HuH-7 (cell line): ENCODE measurements around the gene HDAC11.
"Not testable (repeated sequence)": the region's sequence is repeated elsewhere in the genome, so short reads cannot be mapped to it uniquely, and the experiment has no call there.

Source experiments
- DNase-seq: peaks from one replicate; pipeline ENCODE4 v3.0.0; 2011; ENCODE audit warnings: low spot score

Gene HDAC11

DNA sequence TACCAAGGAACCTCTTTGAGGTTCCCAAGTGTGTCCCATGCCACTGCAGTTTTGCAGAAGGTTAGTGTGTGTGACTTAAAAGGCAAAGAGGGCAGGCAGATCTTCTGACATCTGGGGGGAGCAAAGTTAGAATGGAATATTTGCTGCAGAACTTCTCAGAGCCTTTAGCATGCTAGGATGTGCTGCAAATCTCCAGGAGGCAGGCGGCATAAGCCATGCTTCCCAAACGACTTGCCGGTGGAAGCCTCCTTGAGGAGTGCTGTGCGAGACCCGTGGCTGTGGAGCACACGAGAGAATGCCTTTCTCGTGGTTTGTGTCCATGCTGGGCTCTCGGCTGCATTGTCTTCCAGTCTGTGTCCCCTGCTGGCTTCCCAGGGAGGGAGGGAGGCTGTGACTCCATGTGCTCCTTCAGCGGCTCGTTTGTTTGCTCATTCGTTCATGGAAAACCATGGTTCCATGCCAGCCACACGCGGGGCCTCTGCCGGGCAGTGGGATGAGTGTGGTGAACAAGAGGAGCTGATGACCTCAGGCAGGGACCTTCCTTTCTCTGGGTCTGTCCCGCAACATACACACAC, 13.8 kb downstream of the HDAC11 start:
- DNase-seq = no peak

- peak; percentile 77 for DNase-seq
These were observed 14.6 kb downstream of the HDAC11 start for GRCh38 chr3:13494463-13495350.

GRCh38 chr3:13495351-13495813, 15.3 kb downstream of the HDAC11 start:
- no peak for DNase-seq

DNA sequence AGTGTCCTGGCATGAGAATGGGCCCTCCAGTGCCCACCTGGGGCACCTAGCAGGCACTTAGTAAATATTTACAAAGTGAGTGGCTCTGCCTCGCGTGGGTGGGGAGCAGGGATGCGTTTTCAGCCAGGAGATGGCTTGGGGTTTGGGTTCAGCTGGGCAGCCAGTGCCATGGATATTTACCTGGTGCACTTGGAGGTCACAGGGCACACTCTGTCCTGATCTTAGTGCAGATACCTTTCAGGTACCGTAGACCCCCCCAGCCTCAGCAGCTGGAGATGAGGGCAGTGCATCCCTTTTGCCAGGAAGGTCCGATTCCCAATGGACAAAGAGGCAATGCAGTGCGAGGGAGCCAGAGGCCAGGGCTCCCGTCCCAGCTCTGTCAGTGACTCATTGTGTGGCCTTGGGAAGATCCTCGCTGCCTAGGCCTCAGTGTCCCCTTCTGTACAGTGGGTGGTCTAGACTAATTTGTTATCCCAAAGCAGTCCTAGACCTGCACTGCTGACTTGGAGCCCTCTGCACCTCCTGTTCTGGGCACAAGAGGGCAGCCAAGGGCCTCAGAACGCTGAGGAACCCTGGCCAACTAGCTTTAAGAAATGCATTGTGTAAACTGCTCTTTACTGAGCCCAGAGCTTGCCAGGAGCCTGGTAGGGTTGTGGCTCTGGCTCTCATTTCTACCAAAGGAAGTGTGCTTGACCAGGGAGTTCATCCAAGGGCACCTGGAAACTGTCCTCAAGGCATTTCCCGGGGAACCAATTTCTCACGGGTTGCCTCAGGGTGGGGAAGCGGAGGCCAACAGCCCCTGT, 16.0 kb downstream of the HDAC11 start:
- peak; percentile 88 for DNase-seq

- DNase-seq = no peak
These were observed 16.8 kb downstream of the HDAC11 start for GRCh38 chr3:13496879-13497278.

DNA sequence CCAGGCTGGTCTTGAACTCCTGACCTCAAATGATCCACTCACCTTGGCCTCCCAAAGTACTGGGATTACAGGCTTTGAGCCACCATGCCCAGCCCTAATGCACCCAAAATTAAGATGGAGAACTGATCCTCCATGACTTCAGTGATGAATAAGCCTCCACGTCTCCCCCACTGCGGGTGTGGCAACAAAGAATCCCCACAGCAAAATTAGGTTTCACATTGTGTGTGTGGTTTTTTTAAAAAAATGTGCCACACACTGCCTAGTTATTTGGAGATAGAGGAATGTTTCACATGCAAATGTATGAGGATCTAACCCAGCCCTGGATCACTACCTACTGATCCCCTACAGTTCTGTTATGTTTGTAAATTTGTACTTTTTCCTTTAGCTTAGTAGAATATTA, 17.3 kb downstream of the HDAC11 start:
- DNase-seq = no peak

GRCh38 chr3:13498354-13499060, 18.4 kb downstream of the HDAC11 start:
- DNase-seq = no peak

GRCh38 chr3:13499246-13499645, 19.1 kb downstream of the HDAC11 start:
- DNase-seq = not testable (repeated sequence)

- peak; percentile 90 for DNase-seq
These were observed 20.2 kb downstream of the HDAC11 start for GRCh38 chr3:13500133-13500885.

GRCh38 chr3:13501056-13501455, 20.9 kb downstream of the HDAC11 start:
- DNase-seq = no peak

DNA sequence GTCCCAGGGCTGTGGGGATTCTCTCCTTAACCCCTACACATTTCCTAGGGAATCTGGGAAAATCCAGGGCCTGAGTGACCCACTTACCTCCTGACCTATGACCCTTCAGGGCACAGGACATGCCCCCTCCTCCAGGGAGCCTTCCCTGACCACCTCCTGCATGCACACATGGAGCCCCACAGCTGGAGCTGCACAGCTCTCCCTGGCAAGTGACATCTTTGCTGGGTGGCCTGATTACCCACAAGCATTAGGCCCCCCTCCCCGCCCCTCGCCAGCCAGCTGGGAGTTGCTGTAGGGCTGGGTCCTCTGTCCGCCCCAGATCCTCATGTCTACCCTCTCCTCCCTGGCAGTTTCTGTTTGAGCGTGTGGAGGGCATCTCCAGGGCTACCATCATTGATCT, 21.4 kb downstream of the HDAC11 start:
- DNase-seq = no peak

DNA sequence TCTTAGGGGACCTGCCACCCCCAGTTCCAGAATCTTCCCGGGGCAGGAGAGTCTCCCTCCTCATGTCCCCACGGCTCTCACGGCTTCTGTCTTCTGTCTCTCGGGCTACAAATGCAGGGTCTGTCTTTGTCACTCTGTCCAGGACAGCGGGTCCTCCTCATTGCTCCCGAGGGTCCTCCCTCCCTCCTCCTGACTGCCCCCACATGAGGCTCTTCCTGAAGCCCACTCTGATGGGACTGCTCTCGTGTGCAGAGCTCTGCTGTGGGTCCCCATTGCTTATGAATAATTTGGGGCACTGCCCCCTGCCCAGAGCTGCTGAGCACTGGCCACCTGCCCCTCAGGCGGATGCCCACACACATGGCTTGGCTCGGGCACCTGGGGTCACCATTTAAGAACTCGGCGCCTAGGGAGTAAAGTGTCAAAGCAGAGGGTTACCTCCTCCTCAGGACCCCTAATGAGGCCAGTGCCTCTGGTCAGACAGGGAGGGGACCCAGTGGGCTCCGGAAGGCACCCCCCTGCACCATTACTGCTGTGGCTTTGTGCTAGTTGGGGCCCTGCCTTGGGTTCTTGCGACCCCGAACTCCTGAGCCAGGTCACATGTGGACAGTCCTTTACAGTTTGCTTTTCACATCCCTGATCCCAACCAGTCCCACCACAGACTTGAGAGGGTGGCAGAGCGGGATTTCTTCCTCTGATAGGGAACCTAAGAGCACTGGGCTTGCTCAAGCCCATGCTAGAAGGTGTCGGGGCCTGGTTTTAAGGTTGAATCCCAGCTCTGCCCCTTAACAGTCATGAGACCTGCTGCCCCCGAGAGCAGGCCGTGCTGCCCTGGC, 22.1 kb downstream of the HDAC11 start:
- DNase-seq = no peak

GRCh38 chr3:13502791-13503060, 22.6 kb downstream of the HDAC11 start:
- no peak for DNase-seq

GRCh38 chr3:13504161-13504831, 24.2 kb downstream of the HDAC11 start:
- no peak for DNase-seq

- DNase-seq = no peak
These were observed 25.3 kb downstream of the HDAC11 start for GRCh38 chr3:13505147-13506130.

DNA sequence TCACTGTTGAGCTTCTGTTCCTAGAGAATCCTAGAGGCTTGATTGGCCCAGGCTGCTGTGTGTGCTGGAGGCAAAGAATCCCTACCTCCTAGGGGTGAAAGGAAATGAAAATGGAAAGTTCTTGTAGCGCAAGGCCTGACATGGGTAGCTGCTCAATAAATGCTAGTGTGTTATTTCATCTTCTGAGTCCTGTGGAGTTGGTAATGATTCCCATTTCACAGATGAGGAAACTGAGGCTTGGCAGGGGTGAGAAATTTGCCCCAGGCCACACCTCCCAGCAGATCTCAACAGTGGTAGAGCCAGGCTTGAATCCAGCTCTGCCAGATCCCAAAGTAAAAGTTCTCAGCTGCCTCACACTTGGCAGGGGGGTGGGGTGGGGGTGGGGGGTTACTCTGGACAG, 26.1 kb downstream of the HDAC11 start:
- no peak for DNase-seq

DNA sequence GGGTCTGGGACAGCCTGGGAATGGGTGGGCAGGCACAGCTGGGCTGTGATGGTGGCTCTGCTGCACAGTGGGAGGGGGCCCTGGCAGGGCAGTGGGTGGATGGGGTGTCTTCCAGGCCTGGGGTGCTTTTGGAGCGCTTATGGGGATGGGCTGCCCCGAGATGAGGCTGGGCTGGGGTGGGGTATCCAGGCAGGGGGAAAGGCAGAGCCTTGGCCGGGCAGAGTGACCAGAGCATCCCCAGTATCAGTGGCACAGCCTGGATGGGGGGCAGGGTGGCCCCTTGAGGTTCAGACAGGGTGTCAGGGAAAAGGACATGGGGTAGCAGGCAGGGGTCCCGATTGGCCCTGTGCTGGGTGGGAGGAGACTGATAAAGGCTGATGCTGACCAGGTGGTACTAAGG, 26.6 kb downstream of the HDAC11 start:
- DNase-seq = no peak

DNA sequence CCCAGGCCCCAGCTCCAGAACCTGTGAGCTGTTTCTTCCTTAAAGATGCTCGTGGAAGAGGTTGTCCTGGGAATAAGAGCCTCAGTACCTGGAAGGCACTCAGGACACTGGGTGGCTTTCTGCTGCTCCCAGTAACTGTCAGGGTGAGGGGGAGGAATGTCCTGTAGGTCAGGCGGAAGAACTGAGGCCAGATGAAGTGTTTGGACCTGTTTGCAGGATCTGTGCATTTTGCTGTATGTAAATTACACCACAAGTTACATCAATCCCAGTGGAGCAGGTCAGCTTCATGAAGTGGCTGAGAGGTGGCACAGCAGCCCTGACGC, 27.1 kb downstream of the HDAC11 start:
- DNase-seq = no peak
